IPS-18c (cell line): ENCODE data around the gene INPP4B.
"Not testable (repeated sequence)": the region's sequence is repeated elsewhere in the genome, so short reads cannot be mapped to it uniquely, and the experiment has no call there.

Experiments
- H3K4me3 ChIP-seq: 2 replicates; pipeline ENCODE4 v1.7.0; 2013; ENCODE audit warnings: low read depth, mild to moderate bottlenecking, low read length, moderate library complexity; ENCODE audit not compliant: insufficient read depth
- H3K9me3 ChIP-seq: one replicate; pipeline ENCODE4 v1.6.1; 2013; ENCODE audit warnings: mild to moderate bottlenecking, low read length, moderate library complexity; ENCODE audit not compliant: control insufficient read depth, insufficient read depth

INPP4B gene

DNA sequence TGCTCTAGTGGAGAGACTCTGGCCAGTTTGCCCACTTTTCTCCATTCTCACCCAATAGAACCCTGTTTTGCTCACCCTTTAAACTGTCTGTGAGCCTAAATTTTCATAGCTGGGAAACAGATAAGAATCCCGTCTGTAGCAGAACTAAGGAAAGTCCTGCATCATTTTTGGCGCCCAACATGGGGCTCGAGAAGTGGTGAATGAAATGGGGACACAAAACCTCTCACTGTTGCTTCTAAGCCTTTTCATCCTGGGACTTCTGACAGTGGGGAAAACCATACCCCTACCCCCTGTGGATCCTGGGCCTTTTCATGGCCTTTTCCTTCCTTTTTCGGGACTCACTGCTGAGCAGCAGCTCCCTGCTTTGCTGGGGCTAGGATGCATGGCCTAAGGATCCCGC lies 189.9 kb downstream of the INPP4B start:
- Histone ChIP-seq H3K4me3 (no peak overlapping the region), H3K9me3 (peaks cover 7% of the 10 kb centered on the region)

GRCh38 chr4:142648378-142648777 lies 197.7 kb downstream of the INPP4B start:
- Histone ChIP-seq H3K9me3 (no peaks in the 10 kb centered on the region), H3K4me3 (no peak overlapping the region)

GRCh38 chr4:142645475-142646108 lies 200.5 kb downstream of the INPP4B start:
- H3K4me3 ChIP-seq: no peak overlapping the region
- H3K9me3 ChIP-seq: no peaks in the 10 kb centered on the region

- not testable (repeated sequence) for H3K9me3 ChIP-seq, H3K4me3 ChIP-seq
Observed at GRCh38 chr4:142644628-142645027, 201.5 kb downstream of the INPP4B start.

- Histone ChIP-seq H3K4me3 (no peak overlapping the region), H3K9me3 (peaks cover 2% of the 10 kb centered on the region)
Observed at GRCh38 chr4:142637614-142638013, 208.5 kb downstream of the INPP4B start.

DNA sequence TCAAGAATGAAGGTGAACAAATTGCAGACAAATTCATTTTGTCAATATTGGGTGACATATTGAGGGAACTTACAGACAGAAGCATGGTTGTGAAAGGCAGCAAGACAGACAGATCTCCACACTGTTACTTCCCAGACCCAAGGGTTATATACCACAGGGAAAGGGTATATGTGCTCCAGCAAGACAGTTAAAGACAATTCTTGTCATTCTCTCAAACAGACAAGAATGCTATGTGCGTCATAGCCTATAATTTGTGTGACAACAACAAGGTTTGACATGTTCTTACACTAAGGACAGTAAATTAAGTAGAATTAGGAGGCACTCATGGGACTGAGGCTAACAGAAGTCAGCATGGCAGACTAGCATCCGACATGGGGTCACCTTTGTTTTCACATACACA lies 214.3 kb downstream of the INPP4B start:
- Histone ChIP-seq H3K9me3 (peaks cover 2% of the 10 kb centered on the region), H3K4me3 (no peak overlapping the region)

DNA sequence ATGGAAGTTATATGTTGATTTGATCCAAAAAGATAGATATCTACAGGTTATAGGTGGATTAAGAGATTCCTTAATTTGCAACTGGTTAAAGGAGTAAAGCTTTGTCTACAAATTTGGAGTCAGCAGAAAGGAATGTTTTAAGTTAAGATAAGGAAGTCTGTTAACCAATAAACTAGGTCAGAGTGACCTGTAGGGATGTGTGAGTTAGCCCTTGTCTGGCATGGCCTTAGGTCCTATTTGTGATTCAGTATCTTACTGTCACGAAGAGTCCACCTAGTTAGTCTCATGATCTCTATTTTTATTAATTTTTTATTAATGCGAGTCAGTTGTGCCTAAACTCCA lies 230.8 kb downstream of the INPP4B start:
- Histone ChIP-seq H3K9me3 (no peaks in the 10 kb centered on the region), H3K4me3 (no peak overlapping the region)

GRCh38 chr4:142614621-142615323 lies 231.3 kb downstream of the INPP4B start:
- Histone ChIP-seq H3K4me3 (no peak overlapping the region), H3K9me3 (no peaks in the 10 kb centered on the region)

- H3K4me3 ChIP-seq: no peak overlapping the region
Observed at GRCh38 chr4:142607976-142608375, 238.1 kb downstream of the INPP4B start.

DNA sequence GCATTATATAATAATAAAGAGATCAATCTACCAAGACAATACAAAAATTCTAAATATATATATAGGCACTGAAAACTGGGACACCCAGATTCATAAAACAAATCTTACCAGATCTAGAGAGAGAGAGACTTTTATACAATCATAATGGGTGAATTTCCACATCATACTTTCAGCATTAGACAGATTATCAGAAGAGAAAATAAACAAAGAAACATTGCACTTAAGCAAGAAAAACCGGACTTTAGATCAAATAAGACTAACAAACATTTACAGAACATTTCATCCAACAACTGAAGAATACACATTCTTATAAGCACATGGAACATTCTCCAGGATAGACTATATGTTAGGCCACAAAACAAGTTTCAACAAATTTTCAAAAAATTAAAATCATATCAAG lies 245.1 kb downstream of the INPP4B start:
- H3K9me3 ChIP-seq: no peaks in the 10 kb centered on the region

More at GRCh38 chr4:142607976-142608375, 238.1 kb downstream of the INPP4B start:
- H3K9me3 ChIP-seq: no peaks in the 10 kb centered on the region

GRCh38 chr4:142598132-142598531 lies 248.0 kb downstream of the INPP4B start:
- no peak overlapping the region for H3K4me3 ChIP-seq
- no peaks in the 10 kb centered on the region for H3K9me3 ChIP-seq

More for the DNA sequence above, 245.1 kb downstream of the INPP4B start:
- no peak overlapping the region for H3K4me3 ChIP-seq

DNA sequence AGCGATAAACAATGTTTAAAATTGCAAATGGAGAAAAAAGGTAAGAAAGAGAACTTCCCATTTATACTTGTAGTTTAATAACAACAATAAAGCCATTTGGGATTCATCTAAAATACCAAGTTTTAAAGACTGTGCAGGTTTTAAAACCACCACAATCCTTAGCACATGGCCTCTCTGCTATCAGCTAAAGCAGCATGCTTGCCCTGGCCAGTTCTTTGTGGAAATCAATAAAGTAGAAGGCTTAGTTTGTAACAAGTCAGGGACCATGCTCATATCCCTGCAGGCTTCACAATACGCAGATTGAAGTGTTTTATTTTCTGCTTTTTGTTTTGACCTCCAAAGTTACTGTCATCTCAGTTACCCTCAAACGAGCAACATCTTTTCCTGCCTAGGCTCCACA lies 249.5 kb downstream of the INPP4B start:
- Histone ChIP-seq H3K9me3 (no peaks in the 10 kb centered on the region), H3K4me3 (no peak overlapping the region)

DNA sequence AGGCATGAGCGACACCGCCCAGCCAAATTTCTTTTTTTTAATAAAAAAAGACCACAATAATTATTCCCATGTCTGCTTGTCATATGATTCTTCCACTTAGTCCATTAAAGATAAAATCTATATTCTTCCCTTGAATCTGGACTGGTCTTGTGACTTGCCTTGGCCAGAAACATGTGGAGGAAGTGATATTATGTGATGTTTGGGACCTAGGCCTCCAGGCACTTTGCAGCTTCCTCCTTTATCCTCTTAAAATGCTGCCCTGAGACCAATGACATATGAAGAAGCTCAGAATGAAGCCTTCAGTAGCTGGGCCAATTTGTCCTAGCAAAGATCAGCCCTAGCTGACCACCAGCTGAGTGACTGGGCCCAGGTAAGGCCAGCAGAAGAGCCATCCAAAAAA lies 250.0 kb downstream of the INPP4B start:
- no peaks in the 10 kb centered on the region for H3K9me3 ChIP-seq

GRCh38 chr4:142595222-142595871 lies 250.8 kb downstream of the INPP4B start:
- Histone ChIP-seq H3K4me3 (no peak overlapping the region), H3K9me3 (no peaks in the 10 kb centered on the region)

More for the DNA sequence above, 250.0 kb downstream of the INPP4B start:
- H3K4me3 ChIP-seq: no peak overlapping the region

DNA sequence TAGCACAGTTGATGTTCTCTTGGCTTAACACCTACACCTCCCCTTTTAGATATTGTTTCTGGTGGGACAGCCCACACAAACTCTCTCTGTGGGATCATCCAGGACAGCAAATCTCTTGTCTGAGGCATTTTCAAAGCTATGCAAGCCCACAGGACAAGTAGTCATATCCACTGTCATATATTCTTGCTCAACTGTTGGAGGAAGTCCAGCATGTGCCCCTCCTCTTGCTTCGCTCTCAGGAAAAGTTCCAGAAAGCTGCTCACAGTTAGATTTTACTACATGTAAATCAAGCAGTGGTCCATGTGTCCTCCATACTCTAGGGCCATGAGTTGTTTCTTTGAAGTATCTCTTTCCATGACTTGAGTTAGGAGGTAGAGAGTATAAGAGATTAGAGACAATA lies 260.7 kb downstream of the INPP4B start:
- Histone ChIP-seq H3K4me3 (no peak overlapping the region), H3K9me3 (no peaks in the 10 kb centered on the region)

DNA sequence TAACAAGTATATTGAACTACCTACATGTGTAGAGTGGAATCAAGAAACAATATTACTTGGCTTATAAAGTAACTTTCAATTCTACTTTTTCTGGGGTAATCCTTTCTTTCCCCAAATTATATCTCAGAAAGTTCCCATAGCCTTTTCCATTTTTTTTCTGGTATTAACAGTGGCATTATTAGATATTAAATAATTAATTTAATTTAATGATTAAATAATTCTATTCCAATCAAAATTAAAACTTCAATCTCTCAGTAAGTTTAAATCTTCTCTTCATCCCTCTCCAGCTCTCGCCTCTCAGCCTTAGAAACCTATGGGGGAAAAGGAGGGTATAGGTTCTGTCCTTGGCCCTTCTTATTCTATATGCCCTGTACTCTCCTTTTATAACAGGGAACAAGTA lies 262.4 kb downstream of the INPP4B start:
- no peaks in the 10 kb centered on the region for H3K9me3 ChIP-seq
- H3K4me3 ChIP-seq: no peak overlapping the region

DNA sequence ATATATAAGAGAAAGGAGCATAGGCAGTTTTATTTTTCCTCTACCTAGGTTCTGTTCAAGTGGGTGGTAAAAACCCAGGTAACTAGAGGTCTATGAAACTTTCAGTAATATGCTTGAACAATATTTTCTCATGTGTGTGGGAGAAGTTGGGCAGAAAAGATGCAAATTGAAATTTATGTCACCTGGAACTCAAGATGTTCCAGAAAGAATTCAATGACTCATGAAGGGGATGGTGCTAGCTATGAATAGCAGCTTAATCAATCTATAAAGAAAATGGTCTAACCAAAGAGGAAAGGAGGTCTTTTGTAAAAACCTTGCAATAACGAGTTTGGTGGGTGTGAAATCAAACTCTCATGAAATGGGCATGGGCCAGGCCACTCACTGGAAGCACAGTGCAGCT lies 263.8 kb downstream of the INPP4B start:
- Histone ChIP-seq H3K9me3 (no peaks in the 10 kb centered on the region), H3K4me3 (no peak overlapping the region)

- H3K9me3 ChIP-seq: no peaks in the 10 kb centered on the region
Observed at GRCh38 chr4:142581881-142582280, 264.2 kb downstream of the INPP4B start.

More at GRCh38 chr4:142581881-142582280, 264.2 kb downstream of the INPP4B start:
- H3K4me3 ChIP-seq: no peak overlapping the region
